ENCODE measurements around the gene ONECUT1.

- no peak for TF ChIP-seq POLR2A (IDR thresholded peaks at IDR 0.05; ENCODE audit: low read depth, low read length)
- no peak for TF ChIP-seq SPI1 (IDR thresholded peaks at IDR 0.05; ENCODE audit: low read depth, low read length)
Measured at GRCh38 chr15:52789008-52789600, 1.0 kb downstream of the ONECUT1 start.
